ENCODE measurements around the gene LMF1.

GRCh38 chr16:984121-984694 lies 13.4 kb upstream of the LMF1 start:
- TF ChIP-seq CTCF (IDR thresholded peaks at IDR 0.05; ENCODE audit: poor library complexity, severe bottlenecking) (no peak), EZH2 (IDR thresholded peaks at IDR 0.05; ENCODE audit: borderline replicate concordance, insufficient read depth, low read length, poor library complexity, severe bottlenecking) (no peak)

Measured in neural cell (in vitro differentiated cells).